Uterus (tissue), 4 donors: Measurements from ENCODE around the gene ZMYND8. TPM values are rescaled to one million over a fixed set of nuclear protein-coding genes. Genes with fewer than 3 reads are reported as not detected.

ENCODE experiments used
- DNase-seq, 2 donors: peaks; one replicate each; pipeline ENCODE4 v3.0.0-alpha.2; 2019 to 2020
- H3K27ac ChIP-seq, 2 donors: fragments of 200-600 bp; sonication (generic); 1 replicate in 1 of 2; 2 replicates in 1 of 2; pipeline ENCODE4 v1.5.1; 2016 to 2018
- H3K27me3 ChIP-seq, 2 donors: fragments of 200-600 bp; sonication (generic); one replicate each; pipeline ENCODE4 v1.5.1; 2018 to 2019; ENCODE audit warnings: control low read depth in 1 of 2
- H3K36me3 ChIP-seq, 2 donors: fragments of 200-600 bp; sonication (generic); one replicate each; pipeline ENCODE4 v1.5.1; 2019; ENCODE audit warnings: control low read depth in 1 of 2
- H3K4me1 ChIP-seq, 2 donors: fragments of 200-600 bp; sonication (generic); one replicate each; pipeline ENCODE4 v1.5.1; 2018 to 2019; ENCODE audit warnings: control low read depth in 1 of 2
- H3K4me3 ChIP-seq, 2 donors: fragments of 200-600 bp; sonication (generic); 1 replicate in 1 of 2; 2 replicates in 1 of 2; pipeline ENCODE4 v1.5.1; 2018 to 2019; ENCODE audit warnings: mild to moderate bottlenecking in 1 of 2
- H3K9me3 ChIP-seq, 2 donors: fragments of 200-600 bp; sonication (generic); one replicate each; pipeline ENCODE4 v1.5.1; 2019; ENCODE audit warnings: control low read depth in 1 of 2
- CTCF ChIP-seq, 4 experiments: fragments of 200-600 bp in 2 of 4; fragments of 450-650 bp in 2 of 4; sonication (generic) in 2 of 4; IDR thresholded peaks; one replicate each; pipeline ENCODE4 v1.5.1; 2016 to 2019; ENCODE audit warnings: antibody characterized with exemption in 4 of 4, mild to moderate bottlenecking in 2 of 4, moderate library complexity in 1 of 4
- POLR2A ChIP-seq, 2 donors: fragments of 450-650 bp; IDR thresholded peaks; one replicate each; pipeline ENCODE4 v1.6.1; 2016; ENCODE audit warnings: antibody characterized with exemption in 2 of 2, mild to moderate bottlenecking in 1 of 2, moderate library complexity in 1 of 2
- intact Hi-C: fragments of 100-400 bp; cut with DNase I; formaldehyde crosslinking; loops from one replicate; pipeline ENCODE4 v1.15.1; 2023; ENCODE audit warnings: low total_unique reads
- total RNA-seq, 4 donors: library from RNA; depleted of rRNA in 3 of 4; stranded (reverse); fragments of >200 nt in 3 of 4; gene quantifications; one replicate each; pipeline versions ENCODE4 v1.1.0 to v1.2.4, GENCODE V29; 2014 to 2023
- donor health status: DM: yes; HTN: yes; CAD: no.

The ZMYND8 gene
- total RNA-seq, 4 donors from 2014 or later = 10.2 to 26.7 (median 16.0) TPM

GRCh38 chr20:47347661-47348435 is 8.7 kb downstream of the ZMYND8 start:
- intact Hi-C loops = no loop called here
- H3K27ac ChIP-seq = peak overlapping the region; percentile 42 to 99
- no peak for DNase-seq
- no peaks in the 10 kb centered on the region for H3K27me3 ChIP-seq
- peaks cover 7 to 15% of the 10 kb centered on the region in 2 donors for H3K4me1 ChIP-seq
- H3K36me3 ChIP-seq = no peaks in the 10 kb centered on the region
- no peaks in the 10 kb centered on the region for H3K9me3 ChIP-seq
- TF ChIP-seq CTCF (IDR thresholded peaks at IDR 0.05) = no peak
- no peak for TF ChIP-seq POLR2A (IDR thresholded peaks at IDR 0.05)
- H3K4me3 ChIP-seq = no peak overlapping the region

GRCh38 chr20:47346172-47346571 is 10.3 kb downstream of the ZMYND8 start:
- H3K4me1 ChIP-seq = peaks cover 7 to 12% of the 10 kb centered on the region in 2 donors
- H3K9me3 ChIP-seq = no peaks in the 10 kb centered on the region
- TF ChIP-seq POLR2A (IDR thresholded peaks at IDR 0.05) (no peak), CTCF (IDR thresholded peaks at IDR 0.05) (no peak)
- H3K4me3 ChIP-seq = no peak overlapping the region
- DNase-seq = no peak
- intact Hi-C loops = no loop called here
- no peaks in the 10 kb centered on the region for H3K36me3 ChIP-seq
- no peaks in the 10 kb centered on the region for H3K27me3 ChIP-seq
- H3K27ac ChIP-seq = no peak overlapping the region

- H3K9me3 ChIP-seq = no peaks in the 10 kb centered on the region
- DNase-seq = no peak
- no peak overlapping the region for H3K27ac ChIP-seq
- no peak overlapping the region for H3K4me3 ChIP-seq
- peaks cover 7% of the 10 kb centered on the region in 2 donors for H3K4me1 ChIP-seq
- no peaks in the 10 kb centered on the region for H3K27me3 ChIP-seq
- TF ChIP-seq CTCF (IDR thresholded peaks at IDR 0.05) = no peak
- no peak for TF ChIP-seq POLR2A (IDR thresholded peaks at IDR 0.05)
- H3K36me3 ChIP-seq = no peaks in the 10 kb centered on the region
- intact Hi-C loops = no loop called here
Observed at GRCh38 chr20:47345214-47345613, 11.3 kb downstream of the ZMYND8 start.

- intact Hi-C loops = no loop called here
- no peaks in the 10 kb centered on the region for H3K9me3 ChIP-seq
- no peaks in the 10 kb centered on the region for H3K4me1 ChIP-seq
- no peak for TF ChIP-seq CTCF (IDR thresholded peaks at IDR 0.05)
- no peak for TF ChIP-seq POLR2A (IDR thresholded peaks at IDR 0.05)
- DNase-seq = no peak
- no peak overlapping the region for H3K27ac ChIP-seq
- H3K4me3 ChIP-seq = no peak overlapping the region
- no peaks in the 10 kb centered on the region for H3K27me3 ChIP-seq
- no peaks in the 10 kb centered on the region for H3K36me3 ChIP-seq
Observed at GRCh38 chr20:47343007-47343472, 13.5 kb downstream of the ZMYND8 start.

- intact Hi-C loops = no loop called here
- TF ChIP-seq CTCF (IDR thresholded peaks at IDR 0.05) (no peak), POLR2A (IDR thresholded peaks at IDR 0.05) (no peak)
- Histone ChIP-seq H3K27ac (no peak overlapping the region), H3K9me3 (no peaks in the 10 kb centered on the region), H3K4me1 (no peaks in the 10 kb centered on the region), H3K36me3 (no peaks in the 10 kb centered on the region), H3K4me3 (no peak overlapping the region), H3K27me3 (no peaks in the 10 kb centered on the region)
- no peak for DNase-seq
Observed at GRCh38 chr20:47338131-47338628, 18.3 kb downstream of the ZMYND8 start.
